SK-N-SH treated with all-trans-retinoic acid at 6 μM for 48 hours (cell line): Measurements from ENCODE around the gene ZACN.

ENCODE experiments used
- ARNTL ChIP-seq: fragments of 450-650 bp; formaldehyde crosslinking; IDR thresholded peaks from 2 replicates; pipeline ENCODE4 v1.5.0; 2020; ENCODE audit warnings: low read depth, mild to moderate bottlenecking, moderate library complexity, borderline replicate concordance
- CREB5 ChIP-seq: fragments of 250-450 bp; sonication (Bioruptor Pico); IDR thresholded peaks from 2 replicates; pipeline ENCODE4 v1.5.1; 2020; ENCODE audit warnings: low read depth, mild to moderate bottlenecking, moderate library complexity
- ESRRG ChIP-seq: fragments of 250-450 bp; sonication (Bioruptor Pico); IDR thresholded peaks from 2 replicates; pipeline ENCODE4 v1.6.1; 2021; ENCODE audit warnings: mild to moderate bottlenecking
- GLIS3 ChIP-seq: fragments of 250-450 bp; sonication (Bioruptor Pico); IDR thresholded peaks from 2 replicates; pipeline ENCODE4 v1.5.0; 2020; ENCODE audit warnings: mild to moderate bottlenecking, moderate library complexity
- PATZ1 ChIP-seq: fragments of 250-450 bp; sonication (Bioruptor Pico); IDR thresholded peaks from 2 replicates; pipeline ENCODE4 v1.8.0; 2020; ENCODE audit warnings: mild to moderate bottlenecking, moderate library complexity, borderline replicate concordance
- RARB ChIP-seq: fragments of 250-450 bp; sonication (Bioruptor Pico); IDR thresholded peaks from 2 replicates; pipeline ENCODE4 v1.8.0; 2021; ENCODE audit warnings: mild to moderate bottlenecking, moderate library complexity
- SNAI2 ChIP-seq: fragments of 250-450 bp; sonication (Bioruptor Pico); IDR thresholded peaks from 2 replicates; pipeline ENCODE4 v1.5.0; 2020; ENCODE audit warnings: mild to moderate bottlenecking, moderate library complexity
- TCF4 ChIP-seq: fragments of 250-450 bp; sonication (Bioruptor Pico); IDR thresholded peaks from 2 replicates; pipeline ENCODE4 v1.8.0; 2021; ENCODE audit warnings: mild to moderate bottlenecking, moderate library complexity, borderline replicate concordance
- TOX ChIP-seq: fragments of 250-450 bp; sonication (Bioruptor Pico); IDR thresholded peaks from 2 replicates; pipeline ENCODE4 v1.8.0; 2021; ENCODE audit warnings: mild to moderate bottlenecking, moderate library complexity, borderline replicate concordance

- TF ChIP-seq TOX (no peak), SNAI2 (CRISPR knock-in tag) (no peak), ESRRG (no peak), TCF4 (CRISPR knock-in tag) (no peak), PATZ1 (CRISPR knock-in tag) (no peak), RARB (CRISPR knock-in tag) (no peak), GLIS3 (CRISPR knock-in tag) (no peak), ARNTL (CRISPR knock-in tag) (no peak), CREB5 (CRISPR knock-in tag) (no peak)
These were observed 25.3 kb downstream of the ZACN start for GRCh38 chr17:76104140-76104895.
